HepG2 (cell line): ENCODE data around the gene LEMD2.

Source experiments
- CTCF ChIP-seq: sonication (generic); formaldehyde crosslinking; IDR thresholded peaks from 2 replicates; pipeline ENCODE4 v1.5.0; 2020; ENCODE audit warnings: mild to moderate bottlenecking, missing genetic modification reagents, moderate library complexity
- EEA1 ChIP-seq: sonication (generic); formaldehyde crosslinking; IDR thresholded peaks from 2 replicates; pipeline ENCODE4 v1.5.1; 2020; ENCODE audit warnings: mild to moderate bottlenecking, missing genetic modification reagents, borderline replicate concordance
- EZH2 ChIP-seq: conservative IDR thresholded peaks from 2 replicates; pipeline ENCODE4 v1.6.1; 2012; ENCODE audit warnings: mild to moderate bottlenecking, low read depth, low read length, moderate library complexity
- FOXA3 ChIP-seq: IDR thresholded peaks from 2 replicates; pipeline ENCODE4 v1.6.1; 2016; ENCODE audit warnings: missing genetic modification reagents, missing compliant biosample characterization
- FOXJ3 ChIP-seq: sonication (generic); formaldehyde crosslinking; IDR thresholded peaks from 2 replicates; pipeline ENCODE4 v1.4.0; 2020; ENCODE audit warnings: missing genetic modification reagents, mild to moderate bottlenecking, borderline replicate concordance
- PRPF4 ChIP-seq: fragments of 200-400 bp; formaldehyde crosslinking; IDR thresholded peaks from 2 replicates; pipeline ENCODE4 v1.6.1; 2016; ENCODE audit warnings: low read length, low read depth; ENCODE audit not compliant: poor library complexity, severe bottlenecking
- RAD21 ChIP-seq: fragments of 450-650 bp; formaldehyde crosslinking; IDR thresholded peaks from 2 replicates; pipeline ENCODE4 v1.5.0; 2020; ENCODE audit warnings: mild to moderate bottlenecking
- YEATS2 ChIP-seq: sonication (generic); formaldehyde crosslinking; IDR thresholded peaks from 2 replicates; pipeline ENCODE4 v1.4.0; 2020; ENCODE audit warnings: missing genetic modification reagents, borderline replicate concordance
- ZNF142 ChIP-seq: sonication (generic); formaldehyde crosslinking; IDR thresholded peaks from 2 replicates; pipeline ENCODE4 v1.4.0; 2020; ENCODE audit warnings: missing genetic modification reagents
- ZNF556 ChIP-seq: sonication (generic); formaldehyde crosslinking; IDR thresholded peaks from 2 replicates; pipeline ENCODE4 v1.4.0; 2020; ENCODE audit warnings: mild to moderate bottlenecking, missing genetic modification reagents, borderline replicate concordance

GRCh38 chr6:33794910-33795623, 6.1 kb upstream of the LEMD2 start:
- TF ChIP-seq YEATS2 (CRISPR knock-in tag) = no peak
- TF ChIP-seq PRPF4 = no peak
- TF ChIP-seq RAD21 (CRISPR knock-in tag) = no peak
- TF ChIP-seq EEA1 (CRISPR knock-in tag) = no peak
- TF ChIP-seq ZNF142 = no peak
- TF ChIP-seq EZH2 = no peak
- no peak for TF ChIP-seq ZNF556
- no peak for TF ChIP-seq FOXJ3 (CRISPR knock-in tag)
- TF ChIP-seq CTCF (CRISPR knock-in tag) = 0 out of 2 replicates have a peak, but pooled peaks have one; percentile 37
- no peak for TF ChIP-seq FOXA3
